Measurements from ENCODE around the gene QSOX2.

The QSOX2 gene

GRCh38 chr9:136261686-136262430 is 16.2 kb upstream of the QSOX2 start:
- TF ChIP-seq, protein P1, sequence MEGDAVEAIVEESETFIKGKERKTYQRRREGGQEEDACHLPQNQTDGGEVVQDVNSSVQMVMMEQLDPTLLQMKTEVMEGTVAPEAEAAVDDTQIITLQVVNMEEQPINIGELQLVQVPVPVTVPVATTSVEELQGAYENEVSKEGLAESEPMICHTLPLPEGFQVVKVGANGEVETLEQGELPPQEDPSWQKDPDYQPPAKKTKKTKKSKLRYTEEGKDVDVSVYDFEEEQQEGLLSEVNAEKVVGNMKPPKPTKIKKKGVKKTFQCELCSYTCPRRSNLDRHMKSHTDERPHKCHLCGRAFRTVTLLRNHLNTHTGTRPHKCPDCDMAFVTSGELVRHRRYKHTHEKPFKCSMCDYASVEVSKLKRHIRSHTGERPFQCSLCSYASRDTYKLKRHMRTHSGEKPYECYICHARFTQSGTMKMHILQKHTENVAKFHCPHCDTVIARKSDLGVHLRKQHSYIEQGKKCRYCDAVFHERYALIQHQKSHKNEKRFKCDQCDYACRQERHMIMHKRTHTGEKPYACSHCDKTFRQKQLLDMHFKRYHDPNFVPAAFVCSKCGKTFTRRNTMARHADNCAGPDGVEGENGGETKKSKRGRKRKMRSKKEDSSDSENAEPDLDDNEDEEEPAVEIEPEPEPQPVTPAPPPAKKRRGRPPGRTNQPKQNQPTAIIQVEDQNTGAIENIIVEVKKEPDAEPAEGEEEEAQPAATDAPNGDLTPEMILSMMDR (conservative IDR thresholded peaks at IDR 0.05; ENCODE audit: low read length), result no peak
- no peak for DNase-seq (ENCODE audit: low read depth)
- no peak overlapping the region for H3K4me3 ChIP-seq (ENCODE audit: low read length)

GRCh38 chr9:136260936-136261472 is 15.4 kb upstream of the QSOX2 start:
- H3K4me3 ChIP-seq (ENCODE audit: low read length), result no peak overlapping the region
- TF ChIP-seq, protein P1 (conservative IDR thresholded peaks at IDR 0.05; ENCODE audit: low read length), result no peak
- DNase-seq (ENCODE audit: low read depth), result no peak

DNA sequence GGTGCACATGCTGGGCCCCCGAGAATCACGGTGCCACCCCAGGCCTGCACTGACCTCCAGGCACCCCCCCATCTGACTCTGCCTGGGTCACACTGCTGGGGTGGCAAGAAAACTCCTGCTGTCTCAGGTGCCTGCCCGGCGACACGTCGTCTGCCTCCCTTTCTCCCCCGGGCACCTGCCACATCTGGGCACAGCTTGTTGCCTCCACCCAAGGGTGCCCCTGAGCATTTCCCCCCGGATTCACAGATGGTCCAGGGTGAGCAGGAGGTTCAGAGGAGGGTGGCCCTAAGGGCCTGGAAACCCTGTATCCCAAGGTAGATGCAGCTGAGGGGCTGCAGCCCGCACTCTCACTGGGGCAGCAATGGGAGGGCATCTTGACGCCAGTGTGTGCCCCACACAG is 14.9 kb upstream of the QSOX2 start:
- H3K4me3 ChIP-seq (ENCODE audit: low read length), result no peak overlapping the region

GRCh38 chr9:136259836-136260235 is 14.2 kb upstream of the QSOX2 start:
- TF ChIP-seq, protein P1 (conservative IDR thresholded peaks at IDR 0.05; ENCODE audit: low read length), result no peak
- DNase-seq (ENCODE audit: low read depth), result no peak
- no peak overlapping the region for H3K4me3 ChIP-seq (ENCODE audit: low read length)

More for the DNA sequence above, 14.9 kb upstream of the QSOX2 start:
- TF ChIP-seq, protein P1 (conservative IDR thresholded peaks at IDR 0.05; ENCODE audit: low read length), result no peak
- no peak for DNase-seq (ENCODE audit: low read depth)

GRCh38 chr9:136259517-136259813 is 13.9 kb upstream of the QSOX2 start:
- DNase-seq (ENCODE audit: low read depth), result no peak
- TF ChIP-seq, protein P1 (conservative IDR thresholded peaks at IDR 0.05; ENCODE audit: low read length), result no peak
- no peak overlapping the region for H3K4me3 ChIP-seq (ENCODE audit: low read length)

GRCh38 chr9:136258786-136259516 is 13.3 kb upstream of the QSOX2 start:
- TF ChIP-seq, protein P1 (conservative IDR thresholded peaks at IDR 0.05; ENCODE audit: low read length), result no peak
- no peak for DNase-seq (ENCODE audit: low read depth)
- H3K4me3 ChIP-seq (ENCODE audit: low read length), result no peak overlapping the region

GRCh38 chr9:136258299-136258625 is 12.7 kb upstream of the QSOX2 start:
- no peak overlapping the region for H3K4me3 ChIP-seq (ENCODE audit: low read length)
- TF ChIP-seq, protein P1 (conservative IDR thresholded peaks at IDR 0.05; ENCODE audit: low read length), result no peak
- no peak for DNase-seq (ENCODE audit: low read depth)
